Measurements from ENCODE around the gene B4GALNT1.

DNA sequence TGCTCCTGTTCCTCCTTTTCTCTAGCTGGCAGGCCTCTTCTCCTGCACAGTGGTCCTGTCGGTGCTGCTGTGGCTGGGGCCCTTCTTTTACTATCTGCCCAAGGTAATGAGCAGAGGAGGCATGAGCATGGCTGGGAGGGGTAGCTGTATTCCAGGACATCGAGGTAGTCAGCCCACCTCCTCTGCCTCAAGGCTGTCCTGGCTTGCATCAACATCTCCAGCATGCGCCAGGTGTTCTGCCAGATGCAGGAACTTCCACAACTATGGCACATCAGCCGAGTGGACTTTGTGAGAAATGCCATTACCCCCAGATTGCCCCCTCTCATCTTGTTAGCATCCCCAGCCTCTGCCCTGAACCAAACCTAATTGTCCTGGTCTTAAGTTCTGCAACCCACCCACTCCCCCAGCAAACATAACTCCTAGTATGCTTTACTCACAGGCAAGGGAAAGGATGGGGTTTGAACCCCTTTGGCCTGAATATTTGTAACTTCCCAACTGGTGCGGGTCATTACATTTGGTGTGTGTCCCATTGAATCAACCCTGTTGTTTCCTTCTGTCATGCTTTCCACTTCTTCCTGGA, 9.1 kb downstream of the B4GALNT1 start:
- no peak for TF ChIP-seq POLR2A (IDR thresholded peaks at IDR 0.05)
- TF ChIP-seq, protein P1, sequence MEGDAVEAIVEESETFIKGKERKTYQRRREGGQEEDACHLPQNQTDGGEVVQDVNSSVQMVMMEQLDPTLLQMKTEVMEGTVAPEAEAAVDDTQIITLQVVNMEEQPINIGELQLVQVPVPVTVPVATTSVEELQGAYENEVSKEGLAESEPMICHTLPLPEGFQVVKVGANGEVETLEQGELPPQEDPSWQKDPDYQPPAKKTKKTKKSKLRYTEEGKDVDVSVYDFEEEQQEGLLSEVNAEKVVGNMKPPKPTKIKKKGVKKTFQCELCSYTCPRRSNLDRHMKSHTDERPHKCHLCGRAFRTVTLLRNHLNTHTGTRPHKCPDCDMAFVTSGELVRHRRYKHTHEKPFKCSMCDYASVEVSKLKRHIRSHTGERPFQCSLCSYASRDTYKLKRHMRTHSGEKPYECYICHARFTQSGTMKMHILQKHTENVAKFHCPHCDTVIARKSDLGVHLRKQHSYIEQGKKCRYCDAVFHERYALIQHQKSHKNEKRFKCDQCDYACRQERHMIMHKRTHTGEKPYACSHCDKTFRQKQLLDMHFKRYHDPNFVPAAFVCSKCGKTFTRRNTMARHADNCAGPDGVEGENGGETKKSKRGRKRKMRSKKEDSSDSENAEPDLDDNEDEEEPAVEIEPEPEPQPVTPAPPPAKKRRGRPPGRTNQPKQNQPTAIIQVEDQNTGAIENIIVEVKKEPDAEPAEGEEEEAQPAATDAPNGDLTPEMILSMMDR (IDR thresholded peaks at IDR 0.05): no peak
